H1 (cell line): ENCODE results near the gene STIM2. TPM values are rescaled to one million over a fixed set of nuclear protein-coding genes. Genes with fewer than 3 reads are reported as not detected.

Experiments used
- CEBPB ChIP-seq: IDR thresholded peaks from 2 replicates; pipeline ENCODE4 v1.6.1; 2012; ENCODE audit warnings: low read depth, low read length
- CHD7 ChIP-seq: fragments of 300-600 bp; sonication (generic); IDR thresholded peaks from 2 replicates; pipeline ENCODE4 v1.7.1; 2012; ENCODE audit warnings: low read length, moderate library complexity, mild to moderate bottlenecking, inconsistent platforms; ENCODE audit not compliant: insufficient replicate concordance
- RNF2 ChIP-seq: fragments of 200-900, 300-1000 bp; sonication (generic); IDR thresholded peaks from 2 replicates; pipeline ENCODE4 v1.7.1; 2016; ENCODE audit warnings: borderline replicate concordance, low read depth, mild to moderate bottlenecking, antibody characterized with exemption, low read length; ENCODE audit not compliant: poor library complexity, severe bottlenecking; ENCODE audit errors: missing control alignments
- SRF ChIP-seq: IDR thresholded peaks from 2 replicates; pipeline ENCODE4 v1.6.1; 2011; ENCODE audit warnings: mild to moderate bottlenecking, low read depth, low read length, moderate library complexity
- polyA plus RNA-seq, 7 experiments: library from polyadenylated mRNA; depleted of rRNA in 3 of 7; stranded (reverse) in 5 of 7; unstranded in 2 of 7; fragments of >200 nt in 5 of 7; fragments of 200-250 nt in 2 of 7; gene quantifications; 1 replicate in 5 of 7; 2 replicates in 1 of 7; 4 replicates in 1 of 7; pipeline versions ENCODE4 v1.2.1 to v1.2.3, GENCODE V29; 2011 to 2013; ENCODE audit warnings: missing spikeins in 2 of 7, mixed read lengths in 2 of 7
- total RNA-seq: library from RNA; stranded (reverse); fragmentation: NEBNext Ultra II Directional; extraction: Animal tissue kit (Norgen Biotek cat#: 25700); gene quantifications from 2 replicates; pipeline ENCODE4 v1.2.1, GENCODE V29; 2021

Gene STIM2
- total and polyA plus RNA-seq, 2 of the 8 experiments (the other 6 are each of a cell fraction or from before 2014, with no cell fraction given): 22.9 to 23.0 TPM

DNA sequence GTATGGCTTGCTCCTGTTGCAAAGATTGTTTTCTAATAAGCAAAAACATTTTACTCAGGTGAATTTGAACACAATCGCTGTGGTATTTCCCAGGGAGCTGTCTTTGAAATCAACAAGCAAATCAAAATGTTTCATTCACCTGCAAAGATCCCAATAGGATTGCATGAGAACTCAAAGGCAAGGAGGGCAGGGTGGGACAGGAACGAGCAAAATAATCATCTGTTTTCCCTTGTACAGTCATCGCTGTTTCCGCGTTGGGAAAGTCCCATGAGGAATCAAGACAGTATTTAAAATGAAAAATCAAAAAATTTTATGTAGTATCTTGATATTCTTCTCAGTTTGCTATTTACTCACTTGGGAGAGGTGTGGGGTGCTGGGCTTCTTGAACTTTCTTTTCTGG is 198.8 kb downstream of the STIM2 start (continued):
- TF ChIP-seq RNF2 (no peak), CHD7 (no peak), CEBPB (no peak), SRF (no peak)
